Smooth muscle cell of trachea (primary cell): ENCODE measurements around the gene NPIPA7. TPM values are rescaled to one million over a fixed set of nuclear protein-coding genes. Genes with fewer than 3 reads are reported as not detected.

Experiments used
- total RNA-seq: library from RNA; depleted of rRNA; stranded (reverse); fragments of >200 nt; gene quantifications from 2 replicates; pipeline ENCODE4 v1.2.1, GENCODE V29; 2014

Gene NPIPA7
- 0.15 and 3.0 TPM in 2 replicates for total RNA-seq

DNA sequence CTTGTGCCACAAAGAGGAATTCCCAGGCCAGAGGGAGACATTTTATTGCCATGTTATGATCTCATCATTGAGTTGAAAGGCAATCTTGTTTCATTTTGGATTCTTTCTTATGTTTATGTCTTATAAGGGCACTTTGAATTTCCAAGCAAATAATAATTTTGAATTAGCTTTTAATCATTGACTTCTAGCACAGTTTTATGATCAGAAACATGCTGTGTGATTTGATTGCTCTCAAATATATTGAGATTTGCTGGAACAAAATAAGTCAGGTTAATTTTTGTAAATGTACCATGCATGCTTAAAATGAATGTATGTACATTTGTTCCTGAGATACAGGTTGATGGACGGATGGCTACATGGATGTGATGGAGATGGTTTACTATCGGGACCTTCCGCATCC lies at the start of gene NPIPA7:
Gene NPIPA7 (plus strand): TSS at position 301 of the 400 bp plus-strand sequence. CDS start 105 bp downstream, outside the sequence.

Other genes starting within 250 kb of the NPIPA7 start
- gene ABCC6, start 155.6 kb upstream of the NPIPA7 start, total RNA-seq: 1.0 and 2.3 TPM in 2 replicates
- gene NOMO3, start 146.6 kb upstream of the NPIPA7 start, total RNA-seq: 64.1 and 65.7 TPM in 2 replicates